ENCODE measurements around the gene ATRNL1.

The ATRNL1 gene

GRCh38 chr10:115107830-115108229, 14.7 kb downstream of the ATRNL1 start:
- no peak overlapping the region for H3K4me3 ChIP-seq (ENCODE audit: low read depth, low read length)
- TF ChIP-seq, protein P1, sequence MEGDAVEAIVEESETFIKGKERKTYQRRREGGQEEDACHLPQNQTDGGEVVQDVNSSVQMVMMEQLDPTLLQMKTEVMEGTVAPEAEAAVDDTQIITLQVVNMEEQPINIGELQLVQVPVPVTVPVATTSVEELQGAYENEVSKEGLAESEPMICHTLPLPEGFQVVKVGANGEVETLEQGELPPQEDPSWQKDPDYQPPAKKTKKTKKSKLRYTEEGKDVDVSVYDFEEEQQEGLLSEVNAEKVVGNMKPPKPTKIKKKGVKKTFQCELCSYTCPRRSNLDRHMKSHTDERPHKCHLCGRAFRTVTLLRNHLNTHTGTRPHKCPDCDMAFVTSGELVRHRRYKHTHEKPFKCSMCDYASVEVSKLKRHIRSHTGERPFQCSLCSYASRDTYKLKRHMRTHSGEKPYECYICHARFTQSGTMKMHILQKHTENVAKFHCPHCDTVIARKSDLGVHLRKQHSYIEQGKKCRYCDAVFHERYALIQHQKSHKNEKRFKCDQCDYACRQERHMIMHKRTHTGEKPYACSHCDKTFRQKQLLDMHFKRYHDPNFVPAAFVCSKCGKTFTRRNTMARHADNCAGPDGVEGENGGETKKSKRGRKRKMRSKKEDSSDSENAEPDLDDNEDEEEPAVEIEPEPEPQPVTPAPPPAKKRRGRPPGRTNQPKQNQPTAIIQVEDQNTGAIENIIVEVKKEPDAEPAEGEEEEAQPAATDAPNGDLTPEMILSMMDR (IDR thresholded peaks at IDR 0.05; ENCODE audit: low read depth, low read length), result no peak

GRCh38 chr10:115117301-115117700, 24.1 kb downstream of the ATRNL1 start:
- H3K4me3 ChIP-seq (ENCODE audit: low read depth, low read length), result no peak overlapping the region

DNA sequence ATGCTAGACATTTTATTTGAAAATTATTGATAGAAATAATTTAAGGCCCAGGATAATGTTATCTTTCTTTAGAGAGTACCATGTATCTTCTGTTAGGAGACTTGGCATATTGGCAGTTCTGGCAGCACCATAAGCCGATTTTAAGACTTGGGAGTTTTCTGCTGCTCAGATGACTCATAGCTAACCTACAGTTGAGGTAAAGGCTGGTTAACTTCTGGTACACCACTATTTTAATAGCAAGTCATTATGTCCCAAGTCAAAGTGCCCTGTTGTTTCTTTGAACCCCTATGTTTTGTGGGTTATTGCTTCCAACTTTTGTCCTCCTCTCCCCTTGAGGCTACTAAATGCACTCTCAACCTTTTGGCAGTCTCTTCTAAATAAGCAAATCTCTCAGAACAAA, 25.2 kb downstream of the ATRNL1 start:
- TF ChIP-seq, protein P1 (IDR thresholded peaks at IDR 0.05; ENCODE audit: low read depth, low read length), result no peak
- no peak overlapping the region for H3K4me3 ChIP-seq (ENCODE audit: low read depth, low read length)

More at GRCh38 chr10:115117301-115117700, 24.1 kb downstream of the ATRNL1 start:
- TF ChIP-seq, protein P1 (IDR thresholded peaks at IDR 0.05; ENCODE audit: low read depth, low read length), result no peak

DNA sequence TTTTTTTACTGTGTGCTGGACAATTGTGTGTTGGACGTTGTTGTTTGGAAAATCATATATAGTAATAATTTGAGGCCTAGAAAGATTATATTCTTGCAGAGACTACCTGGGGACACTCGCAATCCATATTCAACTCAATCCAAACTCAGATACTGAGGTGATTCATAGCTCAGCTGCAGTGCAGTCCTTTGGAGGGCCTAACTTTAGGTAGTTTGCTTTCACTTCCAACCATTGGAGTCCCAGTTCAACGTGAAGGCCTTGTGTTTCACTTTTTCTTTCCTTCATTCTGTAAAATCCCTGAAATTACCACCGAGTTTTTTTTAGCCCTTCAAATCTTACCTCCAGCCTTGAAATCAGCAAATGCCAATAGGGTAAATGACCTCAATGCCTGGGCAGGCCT, 32.3 kb downstream of the ATRNL1 start:
- TF ChIP-seq, protein P1 (IDR thresholded peaks at IDR 0.05; ENCODE audit: low read depth, low read length), result no peak

DNA sequence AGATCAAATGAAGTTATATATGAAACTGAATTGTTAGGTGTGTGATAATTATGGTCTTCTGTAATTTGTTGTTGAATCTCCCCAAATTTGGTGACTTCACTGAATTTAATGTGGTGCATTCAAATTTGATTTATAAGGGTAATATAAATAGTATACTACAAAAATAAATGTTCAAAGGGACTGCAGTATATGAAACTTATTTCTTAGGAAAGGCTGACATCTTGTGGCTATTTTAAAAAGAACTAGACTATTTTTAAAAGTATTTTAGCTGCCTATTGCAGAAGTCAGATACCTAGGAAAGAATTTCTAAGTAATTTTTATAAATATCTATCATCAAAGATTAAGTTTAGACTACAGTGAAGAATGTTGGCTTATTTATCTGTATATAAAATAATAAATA, 36.6 kb downstream of the ATRNL1 start:
- H3K4me3 ChIP-seq (ENCODE audit: low read depth, low read length), result no peak overlapping the region
- TF ChIP-seq, protein P1 (IDR thresholded peaks at IDR 0.05; ENCODE audit: low read depth, low read length), result no peak

More for the DNA sequence above, 32.3 kb downstream of the ATRNL1 start:
- H3K4me3 ChIP-seq (ENCODE audit: low read depth, low read length), result no peak overlapping the region

DNA sequence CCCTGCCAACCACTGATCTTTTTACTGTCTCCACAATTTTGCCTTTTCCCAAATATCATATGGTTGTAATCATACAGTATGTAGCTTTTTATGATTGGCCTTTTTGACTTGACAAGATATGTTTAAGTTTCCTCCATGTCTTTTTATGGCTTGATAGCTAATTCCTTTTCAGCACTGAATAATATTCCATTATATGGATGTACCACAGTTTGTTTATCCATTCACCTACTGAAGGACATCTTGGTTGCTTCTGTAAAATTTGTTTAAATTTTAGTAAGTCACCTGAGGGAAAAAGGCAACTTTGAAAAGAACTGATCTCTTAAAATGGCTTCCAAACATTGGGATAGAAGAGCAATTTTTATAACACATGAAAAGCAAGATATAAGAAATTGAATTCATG, 43.5 kb downstream of the ATRNL1 start:
- no peak overlapping the region for H3K4me3 ChIP-seq (ENCODE audit: low read depth, low read length)
- TF ChIP-seq, protein P1 (IDR thresholded peaks at IDR 0.05; ENCODE audit: low read depth, low read length), result no peak

DNA sequence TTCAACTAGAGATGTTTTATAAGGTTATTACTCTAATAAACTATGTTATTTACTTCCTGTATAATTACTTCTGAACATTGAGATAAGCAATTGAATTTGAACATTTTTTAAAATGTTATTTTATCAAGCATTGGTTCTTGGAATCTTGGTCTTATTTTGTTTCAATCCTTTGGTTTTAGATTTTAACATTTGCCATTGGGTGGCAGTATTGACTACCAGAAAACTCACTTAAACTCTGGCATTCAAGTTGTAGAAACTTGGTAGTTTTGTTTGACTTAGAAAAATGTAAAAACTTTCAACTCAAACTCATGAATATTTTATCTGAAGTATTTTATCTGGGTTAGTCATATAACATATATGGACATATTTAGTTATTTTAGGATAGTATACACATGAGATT, 48.1 kb downstream of the ATRNL1 start:
- TF ChIP-seq, protein P1 (IDR thresholded peaks at IDR 0.05; ENCODE audit: low read depth, low read length), result no peak; the same call in 1 of the 2 replicates
- no peak overlapping the region for H3K4me3 ChIP-seq (ENCODE audit: low read depth, low read length)

All from WI38 (cell line).